ENCODE measurements around the gene MS4A10.

Gene MS4A10

GRCh38 chr11:60831501-60832079, 46.5 kb downstream of the MS4A10 start:
- DNase-seq = peak; percentile 52

GRCh38 chr11:60834742-60835533, 49.8 kb downstream of the MS4A10 start:
- DNase-seq = no peak

- DNase-seq = no peak
Measured at GRCh38 chr11:60835534-60835846, 50.4 kb downstream of the MS4A10 start.

GRCh38 chr11:60836866-60837515, 51.9 kb downstream of the MS4A10 start:
- DNase-seq = no peak

- no peak for DNase-seq
Measured at GRCh38 chr11:60838132-60838531, 53.0 kb downstream of the MS4A10 start.

GRCh38 chr11:60840470-60841430, 55.6 kb downstream of the MS4A10 start:
- no peak for DNase-seq

- peak; percentile 87 for DNase-seq
Measured at GRCh38 chr11:60841797-60842667, 56.9 kb downstream of the MS4A10 start, which contains the start of gene CCDC86. Gene CCDC86 (plus strand): TSS chr11:60842113. CDS start chr11:60842125, 12 bp downstream.

- no peak for DNase-seq
Measured at GRCh38 chr11:60842668-60843600, 57.8 kb downstream of the MS4A10 start.

- peak; percentile 13 for DNase-seq
Measured at GRCh38 chr11:60844045-60844869, 59.1 kb downstream of the MS4A10 start.

GRCh38 chr11:60844870-60845221, 59.7 kb downstream of the MS4A10 start:
- DNase-seq = no peak

- no peak for DNase-seq
Measured at GRCh38 chr11:60845338-60845737, 60.2 kb downstream of the MS4A10 start.

- no peak for DNase-seq
Measured at GRCh38 chr11:60847281-60847680, 62.1 kb downstream of the MS4A10 start.

- DNase-seq = no peak
Measured at GRCh38 chr11:60847896-60848295, 62.8 kb downstream of the MS4A10 start.

- no peak for DNase-seq
Measured at GRCh38 chr11:60848714-60849151, 63.6 kb downstream of the MS4A10 start.

- DNase-seq = no peak
Measured at GRCh38 chr11:60849641-60850520, 64.7 kb downstream of the MS4A10 start.
